OCI-LY1 (cell line): ENCODE measurements around the gene DAND5.

Source experiments
- H2AFZ ChIP-seq: fragments of 200-600 bp; sonication (generic), shearing (Covaris generic); 2 replicates; pipeline ENCODE4 v1.6.0; 2014; ENCODE audit warnings: antibody characterized with exemption, mild to moderate bottlenecking, low read length
- H3F3A ChIP-seq: fragments of 200-600 bp; sonication (generic), shearing (Covaris generic); 2 replicates; pipeline ENCODE4 v1.6.0; 2014; ENCODE audit warnings: mild to moderate bottlenecking, antibody characterized with exemption, low read length, moderate library complexity; ENCODE audit not compliant: insufficient read depth
- H3K27ac ChIP-seq: fragments of 200-600 bp; sonication (generic); 2 replicates; pipeline ENCODE4 v1.5.1; 2014; ENCODE audit warnings: low read length, mixed run types, mild to moderate bottlenecking, low read depth; ENCODE audit not compliant: poor library complexity, severe bottlenecking
- H3K27me3 ChIP-seq: fragments of 200-600 bp; sonication (generic); 2 replicates; pipeline ENCODE4 v1.6.0; 2014; ENCODE audit warnings: antibody characterized with exemption, mild to moderate bottlenecking, low read length, moderate library complexity; ENCODE audit not compliant: insufficient read depth
- H3K36me3 ChIP-seq: fragments of 200-600 bp; sonication (generic); 2 replicates; pipeline ENCODE4 v1.6.1; 2014; ENCODE audit warnings: mild to moderate bottlenecking, antibody characterized with exemption, low read length, moderate library complexity, mixed read lengths; ENCODE audit not compliant: insufficient read depth
- H3K4me1 ChIP-seq: fragments of 200-600 bp; sonication (generic); 2 replicates; pipeline ENCODE4 v1.5.1; 2014; ENCODE audit warnings: mild to moderate bottlenecking, low read length, moderate library complexity; ENCODE audit not compliant: insufficient read depth, severe bottlenecking
- H3K4me2 ChIP-seq: fragments of 200-600 bp; sonication (generic), shearing (Covaris generic); 2 replicates; pipeline ENCODE4 v1.6.1; 2014; ENCODE audit warnings: low read length
- H3K4me3 ChIP-seq: fragments of 200-600 bp; sonication (generic); 2 replicates; pipeline ENCODE4 v1.5.1; 2014; ENCODE audit warnings: low read length, low read depth, mild to moderate bottlenecking, mixed read lengths; ENCODE audit not compliant: poor library complexity, severe bottlenecking
- H3K79me2 ChIP-seq: fragments of 200-600 bp; shearing (Covaris generic); 2 replicates; pipeline ENCODE4 v1.6.1; 2016; ENCODE audit warnings: mixed run types, low read length, mixed read lengths; ENCODE audit not compliant: insufficient read depth
- H3K9ac ChIP-seq: fragments of 200-600 bp; sonication (generic), shearing (Covaris generic); 2 replicates; pipeline ENCODE4 v1.6.1; 2014; ENCODE audit warnings: mild to moderate bottlenecking, low read length, mixed read lengths
- H3K9me2 ChIP-seq: fragments of 200-600 bp; sonication (generic), shearing (Covaris generic); 2 replicates; pipeline ENCODE4 v1.6.1; 2014; ENCODE audit warnings: low read depth, mild to moderate bottlenecking, low read length, mixed read lengths
- H3K9me3 ChIP-seq: fragments of 200-600 bp; shearing (Covaris generic); 2 replicates; pipeline ENCODE4 v1.6.1; 2014; ENCODE audit warnings: low read length, mixed read lengths
- H4K20me1 ChIP-seq: fragments of 200-600 bp; sonication (generic), shearing (Covaris generic); 2 replicates; pipeline ENCODE4 v1.6.0; 2016; ENCODE audit warnings: mild to moderate bottlenecking, low read length; ENCODE audit not compliant: insufficient read depth
- EZH2 ChIP-seq: fragments of 200-600 bp; sonication (generic), shearing (Covaris generic); IDR thresholded peaks from 2 replicates; pipeline ENCODE4 v1.8.0; 2017; ENCODE audit warnings: borderline replicate concordance, mixed run types, mild to moderate bottlenecking, antibody characterized with exemption, low read length, moderate library complexity, mixed read lengths
- TF ChIP-seq, protein P1 (sequence below): fragments of 200-600 bp; sonication (generic), shearing (Covaris generic); IDR thresholded peaks from 2 replicates; pipeline ENCODE4 v1.5.1; 2017; ENCODE audit warnings: mild to moderate bottlenecking, antibody characterized with exemption, low read length, moderate library complexity, mixed read lengths

Gene DAND5

DNA sequence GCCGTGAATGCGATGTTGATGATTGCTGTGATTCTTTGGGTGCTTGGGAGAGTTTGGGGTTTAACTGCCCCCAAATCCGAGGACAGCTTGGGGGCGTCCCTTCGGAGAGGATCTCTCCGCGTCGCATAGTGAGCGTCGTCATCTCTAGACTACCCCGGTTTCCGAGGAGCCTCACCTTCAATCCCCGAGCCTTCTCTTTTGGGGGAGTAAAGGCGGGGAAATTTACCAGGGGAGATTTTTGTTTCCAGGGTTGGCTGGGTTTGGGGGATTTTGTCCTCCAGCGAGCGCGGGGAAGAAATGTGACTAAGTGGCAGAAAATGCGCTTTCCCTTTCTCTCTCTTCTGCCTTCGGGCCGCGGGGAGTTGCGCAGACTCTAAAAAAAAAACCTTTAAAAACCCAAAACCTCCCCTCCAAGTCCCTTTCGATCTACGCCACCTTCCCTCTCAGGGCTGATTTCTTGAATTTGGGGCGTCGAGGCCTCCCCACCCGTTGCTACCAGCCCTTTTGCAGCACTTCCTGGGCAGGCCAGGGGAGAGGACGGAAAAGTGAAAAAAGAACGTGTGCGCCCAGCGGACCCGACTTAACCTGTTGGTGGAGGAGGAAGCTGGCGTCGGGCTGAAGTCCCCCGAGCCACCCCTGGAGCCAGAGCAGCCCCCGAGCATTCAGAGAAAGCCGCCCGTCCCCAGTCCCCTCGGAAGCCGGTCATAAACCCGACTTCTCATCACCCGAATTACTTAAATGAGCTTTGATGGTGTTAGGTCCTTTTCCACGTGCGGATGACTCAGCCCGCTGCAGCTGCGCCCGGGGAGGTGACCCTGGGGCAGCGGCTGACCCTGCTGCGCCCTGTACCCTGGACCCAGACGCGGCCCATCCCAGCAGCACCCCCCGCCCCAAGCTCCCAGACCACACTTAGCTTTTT, 43.6 kb downstream of the DAND5 start:
- H3K9ac ChIP-seq: no peak overlapping the region
- no peaks in the 10 kb centered on the region for H3K36me3 ChIP-seq
- TF ChIP-seq, protein P1, sequence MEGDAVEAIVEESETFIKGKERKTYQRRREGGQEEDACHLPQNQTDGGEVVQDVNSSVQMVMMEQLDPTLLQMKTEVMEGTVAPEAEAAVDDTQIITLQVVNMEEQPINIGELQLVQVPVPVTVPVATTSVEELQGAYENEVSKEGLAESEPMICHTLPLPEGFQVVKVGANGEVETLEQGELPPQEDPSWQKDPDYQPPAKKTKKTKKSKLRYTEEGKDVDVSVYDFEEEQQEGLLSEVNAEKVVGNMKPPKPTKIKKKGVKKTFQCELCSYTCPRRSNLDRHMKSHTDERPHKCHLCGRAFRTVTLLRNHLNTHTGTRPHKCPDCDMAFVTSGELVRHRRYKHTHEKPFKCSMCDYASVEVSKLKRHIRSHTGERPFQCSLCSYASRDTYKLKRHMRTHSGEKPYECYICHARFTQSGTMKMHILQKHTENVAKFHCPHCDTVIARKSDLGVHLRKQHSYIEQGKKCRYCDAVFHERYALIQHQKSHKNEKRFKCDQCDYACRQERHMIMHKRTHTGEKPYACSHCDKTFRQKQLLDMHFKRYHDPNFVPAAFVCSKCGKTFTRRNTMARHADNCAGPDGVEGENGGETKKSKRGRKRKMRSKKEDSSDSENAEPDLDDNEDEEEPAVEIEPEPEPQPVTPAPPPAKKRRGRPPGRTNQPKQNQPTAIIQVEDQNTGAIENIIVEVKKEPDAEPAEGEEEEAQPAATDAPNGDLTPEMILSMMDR: no peak
- no peak for TF ChIP-seq EZH2
- H3K4me2 ChIP-seq: no peak overlapping the region
- no peak overlapping the region for H3K27ac ChIP-seq
- H3K4me3 ChIP-seq: no peak overlapping the region
- H2AFZ ChIP-seq: no peak overlapping the region
- no peaks in the 10 kb centered on the region for H3F3A ChIP-seq
- no peaks in the 10 kb centered on the region for H3K9me3 ChIP-seq
- H4K20me1 ChIP-seq: no peaks in the 10 kb centered on the region
- H3K4me1 ChIP-seq: no peaks in the 10 kb centered on the region
- peaks cover 11% of the 10 kb centered on the region; the same call in 1 of the 2 replicates for H3K27me3 ChIP-seq
- H3K9me2 ChIP-seq: no peaks in the 10 kb centered on the region
- H3K79me2 ChIP-seq: no peaks in the 10 kb centered on the region

GRCh38 chr19:13013649-13014048, 44.3 kb downstream of the DAND5 start:
- Histone ChIP-seq H3K27me3 (peaks cover 5% of the 10 kb centered on the region; the same call in 1 of the 2 replicates), H3F3A (no peaks in the 10 kb centered on the region), H2AFZ (no peak overlapping the region), H3K9me2 (no peaks in the 10 kb centered on the region), H3K36me3 (no peaks in the 10 kb centered on the region), H3K9ac (no peak overlapping the region), H4K20me1 (no peaks in the 10 kb centered on the region), H3K4me1 (no peaks in the 10 kb centered on the region), H3K27ac (no peak overlapping the region), H3K79me2 (no peaks in the 10 kb centered on the region), H3K4me2 (no peak overlapping the region), H3K9me3 (no peaks in the 10 kb centered on the region), H3K4me3 (no peak overlapping the region)
- TF ChIP-seq EZH2: no peak
- TF ChIP-seq, protein P1: no peak

DNA sequence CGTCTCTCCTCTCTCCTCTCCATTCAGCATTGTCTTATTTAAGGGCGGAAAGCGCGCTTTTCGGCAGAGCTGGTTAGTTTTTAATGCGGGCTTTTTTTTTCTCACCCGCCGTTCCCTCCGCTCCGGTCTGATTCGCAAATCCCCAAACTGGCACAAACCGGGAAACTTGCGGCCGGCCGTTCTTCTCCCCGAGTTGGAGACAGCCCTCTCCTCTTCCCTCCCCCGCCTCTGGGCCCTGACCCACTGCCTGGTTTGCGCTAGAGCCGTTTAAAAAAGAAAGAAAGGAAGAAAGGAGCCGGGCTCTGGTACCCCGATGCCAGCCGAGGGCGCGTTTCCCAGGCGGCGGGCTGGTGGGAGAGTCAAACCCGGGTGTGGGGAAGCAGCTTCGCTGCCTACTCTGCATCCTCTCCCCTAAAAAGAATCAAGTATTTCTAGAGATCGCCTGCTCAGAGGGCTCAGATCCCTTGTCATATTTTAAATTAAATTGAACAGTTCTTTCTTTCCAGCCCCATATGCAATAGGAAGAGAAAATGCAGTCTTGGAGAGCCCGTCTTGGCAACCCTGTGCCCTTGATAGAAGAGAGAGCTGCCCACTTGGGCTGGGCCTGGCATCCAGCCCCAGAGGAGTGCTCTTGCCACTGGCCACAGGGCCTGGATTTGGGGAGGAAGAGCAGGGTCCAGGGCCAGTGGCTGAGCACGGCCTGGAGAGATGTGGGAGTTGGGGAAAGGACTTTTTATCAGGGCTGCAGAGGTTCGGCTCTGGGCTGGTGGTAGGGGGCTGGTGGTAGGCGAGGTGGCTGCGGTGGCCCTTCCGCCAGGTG, 44.9 kb downstream of the DAND5 start:
- no peaks in the 10 kb centered on the region for H3K79me2 ChIP-seq
- TF ChIP-seq EZH2: no peak
- TF ChIP-seq, protein P1: no peak
- no peaks in the 10 kb centered on the region for H4K20me1 ChIP-seq
- H3K4me2 ChIP-seq: no peak overlapping the region
- no peak overlapping the region for H3K4me3 ChIP-seq
- no peak overlapping the region for H2AFZ ChIP-seq
- H3K9me3 ChIP-seq: no peaks in the 10 kb centered on the region
- H3K9ac ChIP-seq: no peak overlapping the region
- no peak overlapping the region for H3K27ac ChIP-seq
- no peaks in the 10 kb centered on the region for H3K4me1 ChIP-seq
- H3F3A ChIP-seq: no peaks in the 10 kb centered on the region
- no peaks in the 10 kb centered on the region for H3K9me2 ChIP-seq
- no peaks in the 10 kb centered on the region for H3K36me3 ChIP-seq
- H3K27me3 ChIP-seq: 0 out of 2 replicates have a peak, but pooled peaks cover 4% of the 10 kb centered on the region
